H9 (cell line): Measurements from ENCODE around the gene STK10. TPM values are rescaled to one million over a fixed set of nuclear protein-coding genes. Genes with fewer than 3 reads are reported as not detected.

Source experiments
- DNase-seq: peaks from one replicate; pipeline ENCODE4 v3.0.0-alpha.2; 2017
- H2AFZ ChIP-seq: one replicate; pipeline ENCODE4 v1.6.1; 2013; ENCODE audit warnings: mild to moderate bottlenecking, low read length, control low read depth, moderate library complexity
- H2AK5ac ChIP-seq: 2 replicates; pipeline ENCODE4 v1.6.1; 2013; ENCODE audit warnings: low read length, control low read depth, mixed read lengths; ENCODE audit not compliant: insufficient read length
- H2BK120ac ChIP-seq: one replicate; pipeline ENCODE4 v1.6.1; 2013; ENCODE audit warnings: low read depth, mild to moderate bottlenecking, low read length, control low read depth, inconsistent platforms; ENCODE audit not compliant: poor library complexity, severe bottlenecking
- H2BK12ac ChIP-seq: 2 replicates; pipeline ENCODE4 v1.6.1; 2013; ENCODE audit warnings: low read length, control low read depth, mixed read lengths, low read depth; ENCODE audit not compliant: insufficient read length
- H2BK15ac ChIP-seq: 2 replicates; pipeline ENCODE4 v1.6.1; 2013; ENCODE audit warnings: low read depth, low read length, control low read depth
- H2BK20ac ChIP-seq: one replicate; pipeline ENCODE4 v1.6.1; 2013; ENCODE audit warnings: low read depth, mild to moderate bottlenecking, low read length, control low read depth, inconsistent platforms; ENCODE audit not compliant: poor library complexity, severe bottlenecking
- H2BK5ac ChIP-seq: 2 replicates; pipeline ENCODE4 v1.6.1; 2013; ENCODE audit warnings: low read length, control low read depth, mixed read lengths; ENCODE audit not compliant: insufficient read length
- H3K14ac ChIP-seq: 2 replicates; pipeline ENCODE4 v1.6.1; 2013; ENCODE audit warnings: low read length, control low read depth; ENCODE audit not compliant: insufficient read depth
- H3K18ac ChIP-seq: 2 replicates; pipeline ENCODE4 v1.6.1; 2013; ENCODE audit warnings: low read depth, mild to moderate bottlenecking, mixed read lengths, low read length, control low read depth; ENCODE audit not compliant: insufficient read length
- H3K23ac ChIP-seq: 2 replicates; pipeline ENCODE4 v1.6.1; 2013; ENCODE audit warnings: low read length, control low read depth, mixed read lengths, low read depth; ENCODE audit not compliant: insufficient read length
- H3K23me2 ChIP-seq: 2 replicates; pipeline ENCODE4 v1.6.1; 2013; ENCODE audit warnings: low read depth, mild to moderate bottlenecking, mixed read lengths, low read length, control low read depth; ENCODE audit not compliant: insufficient read length, poor library complexity, severe bottlenecking
- H3K27ac ChIP-seq: 2 replicates; pipeline ENCODE4 v1.5.1; 2013; ENCODE audit warnings: low read length, control low read depth, mixed read lengths, low read depth; ENCODE audit not compliant: insufficient read length
- H3K27me3 ChIP-seq: 2 replicates; pipeline ENCODE4 v1.6.1; 2013; ENCODE audit warnings: low read length, control low read depth, inconsistent platforms; ENCODE audit not compliant: insufficient read depth
- H3K4ac ChIP-seq: 2 replicates; pipeline ENCODE4 v1.6.1; 2013; ENCODE audit warnings: low read depth, mild to moderate bottlenecking, control low read depth, inconsistent platforms, low read length, moderate library complexity
- H3K4me1 ChIP-seq: 2 replicates; pipeline ENCODE4 v1.6.1; 2013; ENCODE audit warnings: low read length, control low read depth, inconsistent platforms; ENCODE audit not compliant: insufficient read depth
- H3K4me2 ChIP-seq: 2 replicates; pipeline ENCODE4 v1.6.1; 2013; ENCODE audit warnings: low read length, control low read depth, mixed read lengths; ENCODE audit not compliant: insufficient read length, insufficient read depth
- H3K56ac ChIP-seq: 2 replicates; pipeline ENCODE4 v1.6.1; 2013; ENCODE audit warnings: low read depth, mild to moderate bottlenecking, mixed read lengths, low read length, control low read depth; ENCODE audit not compliant: insufficient read length
- H3K79me1 ChIP-seq: 2 replicates; pipeline ENCODE4 v1.6.1; 2013; ENCODE audit warnings: low read depth, mild to moderate bottlenecking, moderate library complexity, low read length, control low read depth, inconsistent platforms; ENCODE audit not compliant: insufficient read depth, poor library complexity, severe bottlenecking
- H3K79me2 ChIP-seq: 2 replicates; pipeline ENCODE4 v1.6.1; 2013; ENCODE audit warnings: low read length, control low read depth, inconsistent platforms; ENCODE audit not compliant: insufficient read depth
- H3K9ac ChIP-seq: 2 replicates; pipeline ENCODE4 v1.6.1; 2013; ENCODE audit warnings: low read length, control low read depth, mixed read lengths; ENCODE audit not compliant: insufficient read length; ENCODE audit errors: extremely low read depth
- H3K9me3 ChIP-seq: one replicate; pipeline ENCODE4 v1.6.1; 2013; ENCODE audit warnings: low read depth, low read length, inconsistent platforms; ENCODE audit not compliant: control insufficient read depth
- H3T11ph ChIP-seq: one replicate; pipeline ENCODE4 v1.6.1; 2013; ENCODE audit warnings: mild to moderate bottlenecking, low read length, control low read depth, inconsistent platforms
- H4K20me1 ChIP-seq: one replicate; pipeline ENCODE4 v1.6.1; 2013; ENCODE audit not compliant: control insufficient read depth, insufficient read length, insufficient read depth
- H4K5ac ChIP-seq: 2 replicates; pipeline ENCODE4 v1.6.1; 2013; ENCODE audit warnings: low read depth, mild to moderate bottlenecking, mixed read lengths, low read length, control low read depth; ENCODE audit not compliant: insufficient read length
- H4K8ac ChIP-seq: replicated peaks from 2 replicates; pipeline ENCODE4 v1.6.1; 2013; ENCODE audit warnings: low read length, control low read depth, mixed read lengths, low read depth; ENCODE audit not compliant: insufficient read length
- H4K91ac ChIP-seq: 2 replicates; pipeline ENCODE4 v1.6.1; 2013; ENCODE audit warnings: low read depth, mild to moderate bottlenecking, moderate library complexity, mixed read lengths, low read length, control low read depth; ENCODE audit not compliant: insufficient read length
- H3K27ac Mint-ChIP-seq, 3 experiments: 2 replicates in 2 of 3; 3 replicates in 1 of 3; pipeline ENCODE4 v1.8.0; 2020 to 2021; ENCODE audit warnings: mixed read lengths in 3 of 3, mild to moderate bottlenecking in 1 of 3, moderate library complexity in 1 of 3
- H3K27me3 Mint-ChIP-seq: 2 replicates; pipeline ENCODE4 v1.8.0; 2021; ENCODE audit warnings: low read depth, mild to moderate bottlenecking, moderate library complexity, mixed read lengths
- H3K36me3 Mint-ChIP-seq, 3 experiments: 2 replicates in 2 of 3; 3 replicates in 1 of 3; pipeline ENCODE4 v1.8.0; 2020 to 2021; ENCODE audit warnings: low read depth in 3 of 3, mixed read lengths in 3 of 3; ENCODE audit not compliant: insufficient read depth in 1 of 3
- H3K4me1 Mint-ChIP-seq, 2 experiments: 2 replicates each; pipeline ENCODE4 v1.8.0; 2020; ENCODE audit warnings: mixed read lengths in 2 of 2
- H3K4me3 Mint-ChIP-seq, 2 experiments: 2 replicates in 1 of 2; 3 replicates in 1 of 2; pipeline ENCODE4 v1.8.0; 2020 to 2021; ENCODE audit warnings: mild to moderate bottlenecking in 2 of 2, mixed read lengths in 2 of 2, moderate library complexity in 1 of 2
- H3K9me3 Mint-ChIP-seq, 2 experiments: 2 replicates in 1 of 2; 3 replicates in 1 of 2; pipeline ENCODE4 v1.8.0; 2020; ENCODE audit warnings: mild to moderate bottlenecking in 2 of 2, mixed read lengths in 2 of 2, moderate library complexity in 1 of 2
- CTCF ChIP-seq: fragments of 200-600 bp; sonication (generic); conservative IDR thresholded peaks from 3 replicates; pipeline ENCODE4 v1.8.0; 2021; ENCODE audit warnings: antibody characterized with exemption, mild to moderate bottlenecking
- WGBS: extraction: QIAGEN DNeasy Blood & Tissue Kit; methylation state at CpG from one replicate; pipeline ENCODE4 v1.1.7; 2013; ENCODE audit warnings: missing lambda C conversion rate, low lambda C conversion rate, mixed read lengths; ENCODE audit not compliant: insufficient read length; ENCODE audit errors: extremely low coverage; 5-methylcytosine and 5-hydroxymethylcytosine counted together
- total RNA-seq: library from RNA; stranded (reverse); gene quantifications from 2 replicates; pipeline ENCODE4 v1.2.1, GENCODE V29; 2021

Gene STK10
- total RNA-seq, 1 experiment from 2014 or later = 14.6 TPM

GRCh38 chr5:172097356-172097755 is 90.7 kb downstream of the STK10 start:
- Histone ChIP-seq H3K4ac (no peak overlapping the region), H3K9ac (no peak overlapping the region), H3K4me1 (peaks cover under 1% of the 10 kb centered on the region; the same call in 1 of the 2 replicates), H2AK5ac (no peak overlapping the region), H2BK12ac (no peak overlapping the region), H4K91ac (no peak overlapping the region), H3K18ac (no peak overlapping the region), H3K23me2 (no peaks in the 10 kb centered on the region), H4K20me1 (no peaks in the 10 kb centered on the region), H3K9me3 (no peaks in the 10 kb centered on the region), H3K27me3 (no peaks in the 10 kb centered on the region), H4K5ac (no peak overlapping the region), H3K14ac (no peak overlapping the region), H2AFZ (no peak overlapping the region), H3K4me2 (no peak overlapping the region), H3K79me1 (no peaks in the 10 kb centered on the region), H3K79me2 (no peaks in the 10 kb centered on the region), H4K8ac (no peak overlapping the region), H3K27ac (no peak overlapping the region), H3K56ac (no peak overlapping the region), H3T11ph (no peak overlapping the region), H2BK15ac (no peak overlapping the region), H2BK20ac (no peak overlapping the region), H2BK5ac (no peak overlapping the region), H2BK120ac (no peak overlapping the region), H3K23ac (no peak overlapping the region)
- Mint-ChIP-seq H3K27ac (no peak overlapping the region), H3K36me3 (peaks cover 5 to 8% (median 7%) of the 10 kb centered on the region in 3 experiments; a peak in 5 of 7 replicates), H3K4me3 (no peak overlapping the region), H3K9me3 (no peaks in the 10 kb centered on the region), H3K27me3 (no peaks in the 10 kb centered on the region), H3K4me1 (peaks cover 19 to 20% of the 10 kb centered on the region in 2 experiments)
- TF ChIP-seq CTCF = no peak
- no peak for DNase-seq
- WGBS = no CpG with 5 or more reads among the region's 14 CpGs
